ENCODE results near the gene RAF1. TPM values are rescaled to one million over a fixed set of nuclear protein-coding genes. Genes with fewer than 3 reads are reported as not detected.

RAF1 gene
- total and polyA plus RNA-seq, 9 of the 15 experiments (the other 6 are each of a cell fraction or from before 2014, with no cell fraction given): 28.0 to 183 (median 85.6) TPM

DNA sequence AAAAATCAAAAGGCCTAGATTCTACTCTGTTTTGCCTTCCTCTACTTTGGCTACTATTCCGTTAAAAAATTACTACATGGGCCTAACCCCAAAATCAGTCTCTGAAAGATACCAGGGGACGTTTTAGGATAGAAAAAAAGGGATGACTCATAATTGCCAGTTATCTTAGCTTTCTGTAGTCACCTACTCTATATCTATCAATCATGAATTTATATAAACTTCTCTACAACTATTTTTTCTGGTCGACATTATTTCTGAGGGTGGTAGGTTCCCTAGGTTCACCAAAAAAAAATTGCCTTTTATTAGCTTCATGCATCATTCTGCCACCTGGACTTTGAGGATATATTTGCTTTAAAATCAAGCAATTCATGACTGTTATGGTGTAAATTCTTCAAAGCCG, 36.5 kb downstream of the RAF1 start (continued):
- TF ChIP-seq CCNT2 (IDR thresholded peaks at IDR 0.05; ENCODE audit: borderline replicate concordance, extremely low read depth, insufficient read length, low read depth, low read length) (peak; percentile 38), MITF (IDR thresholded peaks at IDR 0.05) (no peak), ERF (CRISPR knock-in tag; IDR thresholded peaks at IDR 0.05) (no peak), NR4A1 (CRISPR knock-in tag; IDR thresholded peaks at IDR 0.05) (no peak), NR4A1 (tag; IDR thresholded peaks at IDR 0.05) (no peak), ZNF77 (CRISPR knock-in tag; IDR thresholded peaks at IDR 0.05) (no peak), HDGF (IDR thresholded peaks at IDR 0.05) (no peak), MEF2D (tag; conservative IDR thresholded peaks at IDR 0.05; ENCODE audit: low read depth) (no peak), RAD51 (IDR thresholded peaks at IDR 0.05; ENCODE audit: borderline replicate concordance, low read depth) (no peak), RERE (CRISPR knock-in tag; IDR thresholded peaks at IDR 0.05; ENCODE audit: borderline replicate concordance) (no peak), ZKSCAN3 (CRISPR knock-in tag; IDR thresholded peaks at IDR 0.05) (no peak), NFE2 (IDR thresholded peaks at IDR 0.05; ENCODE audit: low read depth) (peak; percentile 37; the same call in 1 of the 2 replicates), MECOM (CRISPR knock-in tag; IDR thresholded peaks at IDR 0.05) (no peak), ZNF436 (CRISPR knock-in tag; IDR thresholded peaks at IDR 0.05) (no peak)
- TF ChIP-seq, protein P1, sequence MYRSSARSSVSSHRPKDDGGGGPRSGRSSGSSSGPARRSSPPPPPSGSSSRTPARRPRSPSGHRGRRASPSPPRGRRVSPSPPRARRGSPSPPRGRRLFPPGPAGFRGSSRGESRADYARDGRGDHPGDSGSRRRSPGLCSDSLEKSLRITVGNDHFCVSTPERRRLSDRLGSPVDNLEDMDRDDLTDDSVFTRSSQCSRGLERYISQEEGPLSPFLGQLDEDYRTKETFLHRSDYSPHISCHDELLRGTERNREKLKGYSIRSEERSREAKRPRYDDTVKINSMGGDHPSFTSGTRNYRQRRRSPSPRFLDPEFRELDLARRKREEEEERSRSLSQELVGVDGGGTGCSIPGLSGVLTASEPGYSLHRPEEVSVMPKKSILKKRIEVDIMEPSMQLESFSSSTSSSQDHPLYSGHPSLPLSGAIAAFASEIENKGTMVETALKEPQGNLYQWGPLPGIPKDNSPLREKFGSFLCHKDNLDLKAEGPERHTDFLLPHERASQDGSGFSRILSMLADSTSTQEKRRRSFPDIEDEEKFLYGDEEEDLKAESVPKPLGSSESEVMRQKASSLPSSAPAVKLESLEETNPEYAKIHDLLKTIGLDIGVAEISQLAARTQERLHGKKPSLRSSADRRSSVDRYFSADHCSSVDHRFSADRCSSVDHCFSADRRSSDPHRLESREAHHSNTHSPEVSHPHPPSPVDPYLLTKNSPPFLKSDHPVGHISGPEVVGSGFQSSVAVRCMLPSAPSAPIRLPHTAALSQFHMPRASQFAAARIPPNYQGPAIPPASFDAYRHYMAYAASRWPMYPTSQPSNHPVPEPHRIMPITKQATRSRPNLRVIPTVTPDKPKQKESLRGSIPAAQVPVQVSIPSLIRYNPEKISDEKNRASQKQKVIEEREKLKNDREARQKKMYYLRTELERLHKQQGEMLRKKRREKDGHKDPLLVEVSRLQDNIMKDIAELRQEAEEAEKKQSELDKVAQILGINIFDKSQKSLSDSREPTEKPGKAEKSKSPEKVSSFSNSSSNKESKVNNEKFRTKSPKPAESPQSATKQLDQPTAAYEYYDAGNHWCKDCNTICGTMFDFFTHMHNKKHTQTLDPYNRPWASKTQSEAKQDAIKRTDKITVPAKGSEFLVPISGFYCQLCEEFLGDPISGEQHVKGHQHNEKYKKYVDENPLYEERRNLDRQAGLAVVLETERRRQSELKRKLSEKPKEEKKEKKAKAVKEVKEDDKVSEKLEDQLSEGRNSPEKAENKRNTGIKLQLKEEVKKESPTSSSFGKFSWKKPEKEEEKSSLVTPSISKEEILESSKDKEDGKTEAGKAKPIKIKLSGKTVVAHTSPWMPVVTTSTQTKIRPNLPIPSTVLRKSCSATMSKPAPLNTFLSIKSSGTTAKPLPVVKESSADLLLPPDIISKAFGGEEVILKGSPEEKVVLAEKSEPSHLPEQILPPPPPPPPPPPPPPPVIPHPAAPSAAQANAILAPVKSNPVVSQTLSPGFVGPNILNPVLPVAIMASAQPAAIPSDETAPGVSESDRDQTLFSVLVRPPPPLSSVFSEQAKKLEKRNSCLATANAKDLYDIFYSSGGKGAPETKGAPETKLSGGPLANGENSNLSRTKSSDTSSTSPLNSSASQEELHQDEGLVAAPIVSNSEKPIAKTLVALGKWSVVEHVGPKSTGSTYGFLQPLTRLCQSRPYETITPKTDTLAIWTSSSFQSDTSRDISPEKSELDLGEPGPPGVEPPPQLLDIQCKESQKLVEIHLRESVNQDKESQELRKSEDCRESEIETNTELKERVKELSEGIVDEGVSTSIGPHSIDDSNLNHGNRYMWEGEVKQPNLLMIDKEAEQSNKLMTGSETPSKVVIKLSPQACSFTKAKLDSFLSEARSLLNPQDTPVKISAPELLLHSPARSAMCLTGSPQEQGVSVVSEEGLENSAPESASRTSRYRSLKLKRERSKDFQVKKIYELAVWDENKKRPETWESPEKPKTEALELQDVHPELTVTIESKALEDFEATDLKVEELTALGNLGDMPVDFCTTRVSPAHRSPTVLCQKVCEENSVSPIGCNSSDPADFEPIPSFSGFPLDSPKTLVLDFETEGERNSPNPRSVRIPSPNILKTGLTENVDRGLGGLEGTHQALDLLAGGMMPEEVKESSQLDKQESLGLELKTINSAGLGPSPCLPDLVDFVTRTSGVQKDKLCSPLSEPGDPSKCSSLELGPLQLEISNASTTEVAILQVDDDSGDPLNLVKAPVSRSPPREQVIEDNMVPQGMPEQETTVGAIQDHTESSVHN (IDR thresholded peaks at IDR 0.05; ENCODE audit: borderline replicate concordance in 1 of 2, low read depth in 1 of 2): no peak

Measured in K562 (cell line).